ENCODE data around the gene TANC1.

Gene TANC1

GRCh38 chr2:159262226-159262625, 293.8 kb downstream of the TANC1 start:
- no peak for TF ChIP-seq CTCF (IDR thresholded peaks at IDR 0.05; ENCODE audit: borderline replicate concordance, insufficient read depth, low read depth, low read length)
- no peak overlapping the region for H3K4me3 ChIP-seq (ENCODE audit: low read depth, low read length)

GRCh38 chr2:159262904-159263303, 294.5 kb downstream of the TANC1 start:
- no peak for TF ChIP-seq CTCF (IDR thresholded peaks at IDR 0.05; ENCODE audit: borderline replicate concordance, insufficient read depth, low read depth, low read length)
- H3K4me3 ChIP-seq (ENCODE audit: low read depth, low read length) = no peak overlapping the region

GRCh38 chr2:159265171-159265576, 296.7 kb downstream of the TANC1 start:
- no peak overlapping the region for H3K4me3 ChIP-seq (ENCODE audit: low read depth, low read length)
- no peak for TF ChIP-seq CTCF (IDR thresholded peaks at IDR 0.05; ENCODE audit: borderline replicate concordance, insufficient read depth, low read depth, low read length)

GRCh38 chr2:159266554-159266953, 298.1 kb downstream of the TANC1 start:
- no peak for TF ChIP-seq CTCF (IDR thresholded peaks at IDR 0.05; ENCODE audit: borderline replicate concordance, insufficient read depth, low read depth, low read length)
- no peak overlapping the region for H3K4me3 ChIP-seq (ENCODE audit: low read depth, low read length)

- TF ChIP-seq CTCF (IDR thresholded peaks at IDR 0.05; ENCODE audit: borderline replicate concordance, insufficient read depth, low read depth, low read length) = no peak
- H3K4me3 ChIP-seq (ENCODE audit: low read depth, low read length) = no peak overlapping the region
Measured at GRCh38 chr2:159267921-159268320, 299.5 kb downstream of the TANC1 start.

GRCh38 chr2:159270744-159271379, 302.4 kb downstream of the TANC1 start:
- no peak for TF ChIP-seq CTCF (IDR thresholded peaks at IDR 0.05; ENCODE audit: borderline replicate concordance, insufficient read depth, low read depth, low read length)
- no peak overlapping the region for H3K4me3 ChIP-seq (ENCODE audit: low read depth, low read length)

- no peak for TF ChIP-seq CTCF (IDR thresholded peaks at IDR 0.05; ENCODE audit: borderline replicate concordance, insufficient read depth, low read depth, low read length)
- no peak overlapping the region for H3K4me3 ChIP-seq (ENCODE audit: low read depth, low read length)
Measured at GRCh38 chr2:159272156-159272555, 303.7 kb downstream of the TANC1 start.

Data from GM12875 (cell line).